Measurements from ENCODE around the gene LDLR.

DNA sequence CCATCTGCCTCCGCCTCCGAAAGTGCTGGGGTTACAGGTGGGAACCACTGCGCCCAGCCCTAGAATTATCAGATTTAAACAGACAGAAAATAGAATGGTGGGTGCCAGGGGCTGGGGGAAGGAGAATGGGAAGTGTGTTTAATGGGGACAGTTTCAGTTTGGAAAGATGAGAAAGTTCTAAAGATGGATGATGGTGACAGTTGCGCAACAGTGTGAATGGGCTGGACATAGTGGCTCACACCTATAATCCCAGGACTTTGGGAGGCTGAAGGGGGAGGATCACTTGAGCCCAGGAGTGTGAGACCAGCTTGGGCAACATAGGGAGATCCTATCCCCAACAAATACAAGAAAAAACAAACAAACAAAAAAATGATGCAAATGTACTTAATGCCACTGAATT lies 92.2 kb downstream of the LDLR start:
- TF ChIP-seq CTCF (IDR thresholded peaks at IDR 0.05) (no peak), EZH2 (IDR thresholded peaks at IDR 0.05) (no peak)
